Esophagus (tissue), 2 donors: ENCODE measurements around the gene EIF2A. TPM values are rescaled to one million over a fixed set of nuclear protein-coding genes. Genes with fewer than 3 reads are reported as not detected.
"Not testable (repeated sequence)": the region's sequence is repeated elsewhere in the genome, so short reads cannot be mapped to it uniquely, and the experiment has no call there.

ENCODE experiments used
- H3K27ac ChIP-seq, 2 donors: one replicate each; pipeline ENCODE4 v1.5.1; 2013; ENCODE audit warnings: low read depth in 2 of 2, mild to moderate bottlenecking in 2 of 2, inconsistent platforms in 1 of 2, low read length in 1 of 2, moderate library complexity in 1 of 2
- H3K27me3 ChIP-seq, 2 donors: one replicate each; pipeline ENCODE4 v1.6.1; 2013; ENCODE audit warnings: low read length in 2 of 2, control low read depth in 1 of 2, mild to moderate bottlenecking in 1 of 2; ENCODE audit not compliant: insufficient read depth in 2 of 2, control insufficient read depth in 1 of 2
- H3K36me3 ChIP-seq, 2 donors: one replicate each; pipeline ENCODE4 v1.6.1; 2013; ENCODE audit warnings: low read length in 1 of 2; ENCODE audit not compliant: control insufficient read depth in 2 of 2, insufficient read depth in 2 of 2
- H3K4me1 ChIP-seq, 2 donors: one replicate each; pipeline ENCODE4 v1.6.1; 2013; ENCODE audit warnings: low read length in 1 of 2; ENCODE audit not compliant: control insufficient read depth in 2 of 2, insufficient read depth in 2 of 2
- H3K4me3 ChIP-seq, 2 donors: one replicate each; pipeline ENCODE4 v1.5.1; 2013; ENCODE audit warnings: low read length in 2 of 2, mild to moderate bottlenecking in 2 of 2, low read depth in 1 of 2, moderate library complexity in 1 of 2
- H3K9me3 ChIP-seq, 2 donors: one replicate each; pipeline ENCODE4 v1.6.1; 2013; ENCODE audit warnings: mild to moderate bottlenecking in 2 of 2, low read depth in 1 of 2, low read length in 1 of 2, moderate library complexity in 1 of 2; ENCODE audit not compliant: control insufficient read depth in 2 of 2, insufficient read depth in 1 of 2
- whole genome bisulfite sequencing, 2 donors: extraction: QIAGEN DNeasy Blood & Tissue Kit; methylation state at CpG; one replicate each; pipeline ENCODE4 v1.1.7; 2013; 5-methylcytosine and 5-hydroxymethylcytosine counted together
- polyA plus RNA-seq, 2 donors: library from polyadenylated mRNA; stranded (reverse); fragments of 200-250 nt; gene quantifications; one replicate each; pipeline ENCODE4 v1.2.3, GENCODE V29; 2013
- donor health status: healthy with polysubstance abuse.
- donor health status: Bipolar disorder and iron deficiency.

Gene EIF2A
- 10 to 100 TPM; 50.4 to 63.7 TPM for polyA plus RNA-seq

DNA sequence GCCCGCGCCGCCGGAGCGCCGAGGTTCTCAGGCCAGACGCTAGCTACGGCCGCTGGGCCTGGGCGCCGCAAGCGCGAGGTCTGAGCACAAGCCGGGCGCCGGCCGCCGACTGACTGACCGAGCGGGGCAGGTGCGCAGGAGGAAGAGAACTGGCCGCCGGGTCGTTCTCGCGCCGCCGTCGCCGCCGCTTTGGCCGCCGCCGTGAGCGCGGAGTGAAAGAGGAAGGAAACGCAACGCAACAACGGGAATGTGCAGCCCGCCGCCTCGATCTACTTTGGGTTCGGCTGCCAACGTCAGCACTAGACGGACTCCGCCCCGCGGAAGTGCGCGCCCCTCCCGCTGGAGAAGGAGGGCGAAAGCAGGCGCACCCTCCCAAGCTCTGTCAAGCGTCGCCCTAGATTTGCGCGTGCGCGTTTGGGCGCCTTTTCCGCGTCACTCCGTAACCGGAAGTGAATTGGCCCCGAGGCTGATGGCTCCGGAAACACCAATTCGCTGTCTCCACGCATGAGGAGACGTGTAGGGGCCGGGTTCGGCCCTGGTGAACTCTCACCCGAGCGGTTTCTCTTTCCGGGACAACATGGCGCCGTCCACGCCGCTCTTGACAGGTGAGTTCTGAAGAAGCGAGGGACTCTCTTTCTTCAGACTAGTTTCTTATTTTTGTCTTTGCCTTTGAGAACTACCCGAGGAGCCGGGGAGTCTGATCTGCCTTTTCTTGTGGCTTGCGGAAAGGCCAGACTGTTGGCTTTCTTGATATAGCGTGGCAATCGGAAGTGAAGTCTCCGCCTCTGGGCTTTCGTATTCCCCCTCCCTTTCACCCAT lies at the start of gene EIF2A, which contains the start of gene SERP1:
TSS of gene EIF2A (plus strand) at position 562 of the 819 bp plus-strand sequence. CDS start at position 578, 16 bp downstream.
TSS of gene SERP1 (minus strand) at position 271 of the 819 bp plus-strand sequence. CDS start 361 bp downstream, outside the sequence.
- no peaks in the 10 kb centered on the region for H3K36me3 ChIP-seq
- H3K27ac ChIP-seq = peak within 1 kb of the TSS; percentile 99 to 100
- peak within 1 kb of the TSS; percentile 95 to 97 for H3K4me3 ChIP-seq
- no peaks in the 10 kb centered on the region for H3K9me3 ChIP-seq
- WGBS, 2 donors = 0 to 1% methylated on average over 77 to 86 of the region's 86 CpGs
- no peaks in the 10 kb centered on the region for H3K27me3 ChIP-seq
- no peaks in the 10 kb centered on the region for H3K4me1 ChIP-seq

DNA sequence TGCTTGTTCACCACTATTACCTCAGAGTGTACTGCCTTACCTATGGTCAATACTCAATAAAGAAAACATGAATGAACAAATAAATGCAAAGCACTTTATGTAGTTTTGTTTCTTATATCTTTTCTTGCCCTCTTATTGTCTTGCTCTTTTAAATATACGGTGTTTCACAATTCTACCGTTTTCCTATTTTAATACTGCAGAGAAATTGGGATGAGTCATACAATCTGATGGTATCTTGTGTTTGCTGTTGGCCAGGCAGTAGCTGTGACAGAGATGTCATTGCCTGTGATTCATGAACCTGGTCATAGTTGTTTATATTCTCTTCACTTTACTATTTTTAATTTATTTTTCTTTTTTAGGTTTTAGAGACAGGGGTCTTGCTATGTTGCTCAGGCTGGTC lies 48.6 kb upstream of the EIF2A start:
- Histone ChIP-seq H3K27ac (no peak overlapping the region), H3K9me3 (peaks cover 0 to 7% of the 10 kb centered on the region in 2 donors)
- 54 to 56% methylated on average over 2 of the region's 2 CpGs for WGBS, 2 donors

DNA sequence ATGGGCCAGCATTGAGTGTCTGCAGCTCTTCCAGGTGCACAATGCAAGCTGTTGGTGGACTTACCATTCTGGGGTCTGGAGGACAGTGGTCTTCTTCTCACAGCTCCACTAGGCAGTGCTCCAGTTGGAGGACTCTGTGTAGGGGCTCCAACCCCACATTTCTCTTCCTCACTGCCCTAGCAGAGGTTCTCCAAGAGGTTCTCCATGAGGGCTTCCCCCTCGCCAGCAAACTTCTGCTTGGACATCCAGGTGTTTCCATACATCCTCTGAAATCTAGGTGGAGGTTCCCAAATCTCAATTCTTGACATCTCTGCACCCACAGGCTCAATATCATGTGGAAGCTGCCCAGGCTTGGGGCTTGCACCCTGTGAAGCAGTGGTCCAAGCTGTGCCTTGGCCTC lies 45.6 kb upstream of the EIF2A start:
- H3K27ac ChIP-seq, H3K27me3 ChIP-seq, H3K4me3 ChIP-seq, H3K4me1 ChIP-seq, H3K36me3 ChIP-seq, H3K9me3 ChIP-seq: not testable (repeated sequence)
- WGBS, 2 donors = 96 to 100% methylated on average over 1 of the region's 1 CpG

More for the DNA sequence above, 48.6 kb upstream of the EIF2A start:
- Histone ChIP-seq H3K27me3 (no peaks in the 10 kb centered on the region), H3K36me3 (no peaks in the 10 kb centered on the region), H3K4me1 (no peaks in the 10 kb centered on the region), H3K4me3 (no peak overlapping the region)

DNA sequence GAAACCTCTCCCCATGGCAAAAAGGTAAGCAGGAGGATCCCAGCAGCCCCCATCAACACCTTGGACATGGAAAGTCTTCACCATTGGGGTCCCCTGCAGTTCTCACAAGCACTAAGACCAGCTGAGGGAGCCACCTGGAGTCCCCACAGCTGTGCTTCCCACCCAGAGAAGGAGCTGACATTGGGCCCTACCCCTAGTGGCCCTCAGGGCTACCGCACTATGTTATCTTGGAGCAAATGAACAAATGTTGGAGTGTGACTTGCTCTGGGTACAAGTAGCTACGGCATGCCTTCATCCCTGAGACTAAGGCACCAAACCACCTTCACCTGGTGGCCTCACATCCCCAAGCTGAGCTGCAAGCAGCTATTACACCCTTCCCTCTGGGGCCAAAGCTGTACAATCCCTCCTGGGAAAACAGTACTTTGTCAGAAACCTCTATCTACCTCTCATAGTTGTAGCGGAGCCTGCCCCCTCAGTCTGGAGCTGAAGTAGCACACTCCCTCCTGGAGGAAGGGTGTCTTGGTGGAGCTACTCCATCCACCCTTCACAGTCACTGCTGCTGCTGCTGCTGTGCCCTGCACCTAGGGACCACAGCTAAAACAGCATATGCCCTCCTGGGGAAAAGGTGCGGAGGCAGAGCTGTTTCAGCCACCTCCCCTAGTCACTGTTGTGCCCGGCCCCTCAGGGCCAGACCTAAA lies 43.0 kb upstream of the EIF2A start:
- WGBS, 2 donors = 85 to 90% methylated on average over 5 of the region's 5 CpGs
- no peaks in the 10 kb centered on the region for H3K4me1 ChIP-seq
- no peaks in the 10 kb centered on the region for H3K27me3 ChIP-seq
- no peak overlapping the region for H3K27ac ChIP-seq
- H3K36me3 ChIP-seq = no peaks in the 10 kb centered on the region
- peaks cover 0 to 7% of the 10 kb centered on the region in 2 donors for H3K9me3 ChIP-seq
- H3K4me3 ChIP-seq = no peak overlapping the region

DNA sequence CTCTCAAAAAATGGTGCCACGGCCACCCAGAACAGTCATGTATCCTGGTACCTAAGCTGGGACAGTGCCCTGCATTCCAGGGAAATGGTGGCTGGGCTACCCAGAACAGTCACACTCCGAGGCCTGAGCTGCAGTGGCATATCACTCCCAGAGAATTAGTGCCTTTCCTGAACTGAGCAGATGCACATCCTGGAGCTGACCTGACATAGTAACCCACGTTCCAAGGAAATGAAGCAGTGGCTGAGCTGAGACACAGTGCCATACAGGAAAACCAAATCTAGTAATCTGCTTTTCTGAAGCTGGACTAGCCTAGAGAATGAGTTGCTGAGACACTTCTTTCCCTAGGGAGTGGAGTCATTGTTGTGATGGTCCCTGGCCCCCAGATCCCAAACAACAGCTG lies 42.1 kb upstream of the EIF2A start:
- Histone ChIP-seq H3K4me3 (no peak overlapping the region), H3K27me3 (no peaks in the 10 kb centered on the region), H3K9me3 (peaks cover 0 to 7% of the 10 kb centered on the region in 2 donors), H3K4me1 (no peaks in the 10 kb centered on the region), H3K36me3 (no peaks in the 10 kb centered on the region), H3K27ac (no peak overlapping the region)
- WGBS, 2 donors = 78 to 81% methylated on average over 3 of the region's 3 CpGs

DNA sequence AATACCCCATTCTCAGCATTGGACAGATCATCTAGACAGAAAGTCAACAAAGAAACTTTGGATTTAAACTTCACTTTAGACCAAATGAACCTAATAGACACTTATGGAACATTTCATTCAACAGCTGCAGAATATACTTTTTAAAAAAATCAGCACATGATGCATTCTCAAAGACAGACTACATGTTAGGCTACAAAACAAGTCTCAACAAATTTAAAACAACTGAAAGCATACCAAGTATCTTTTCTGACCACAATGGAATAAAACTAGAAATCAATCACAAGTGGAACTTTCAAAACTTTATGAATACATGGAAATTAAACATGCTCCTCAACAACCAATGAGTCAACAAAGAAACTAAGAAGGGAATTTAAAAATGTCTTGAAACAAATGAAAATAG lies 38.2 kb upstream of the EIF2A start:
- H3K9me3 ChIP-seq = no peaks in the 10 kb centered on the region
- no peaks in the 10 kb centered on the region for H3K27me3 ChIP-seq
- no peaks in the 10 kb centered on the region for H3K36me3 ChIP-seq
- H3K27ac ChIP-seq = no peak overlapping the region
- H3K4me1 ChIP-seq = no peaks in the 10 kb centered on the region
- H3K4me3 ChIP-seq = no peak overlapping the region

DNA sequence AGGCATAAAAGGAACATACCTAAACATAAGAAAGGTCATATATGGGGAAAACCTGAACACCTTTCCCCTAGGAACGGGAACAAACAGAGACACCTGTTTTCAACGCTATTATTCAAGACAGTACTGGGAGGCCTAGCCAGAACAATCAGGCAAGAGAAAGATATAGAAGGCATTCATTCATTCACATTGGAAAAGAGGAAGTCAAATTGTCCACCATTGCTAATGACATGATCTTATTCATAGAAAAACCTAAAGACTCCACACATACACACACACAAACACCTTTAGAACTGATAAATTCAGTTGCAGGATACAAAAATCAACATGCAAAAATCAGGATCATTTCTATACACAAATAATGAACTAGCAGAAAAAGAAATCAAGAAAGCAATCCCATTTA lies 36.8 kb upstream of the EIF2A start:
- Histone ChIP-seq H3K9me3 (no peaks in the 10 kb centered on the region), H3K36me3 (no peaks in the 10 kb centered on the region), H3K4me3 (no peak overlapping the region), H3K27me3 (no peaks in the 10 kb centered on the region), H3K4me1 (no peaks in the 10 kb centered on the region), H3K27ac (no peak overlapping the region)
- WGBS, 2 donors = 88 to 97% methylated on average over 2 of the region's 2 CpGs

DNA sequence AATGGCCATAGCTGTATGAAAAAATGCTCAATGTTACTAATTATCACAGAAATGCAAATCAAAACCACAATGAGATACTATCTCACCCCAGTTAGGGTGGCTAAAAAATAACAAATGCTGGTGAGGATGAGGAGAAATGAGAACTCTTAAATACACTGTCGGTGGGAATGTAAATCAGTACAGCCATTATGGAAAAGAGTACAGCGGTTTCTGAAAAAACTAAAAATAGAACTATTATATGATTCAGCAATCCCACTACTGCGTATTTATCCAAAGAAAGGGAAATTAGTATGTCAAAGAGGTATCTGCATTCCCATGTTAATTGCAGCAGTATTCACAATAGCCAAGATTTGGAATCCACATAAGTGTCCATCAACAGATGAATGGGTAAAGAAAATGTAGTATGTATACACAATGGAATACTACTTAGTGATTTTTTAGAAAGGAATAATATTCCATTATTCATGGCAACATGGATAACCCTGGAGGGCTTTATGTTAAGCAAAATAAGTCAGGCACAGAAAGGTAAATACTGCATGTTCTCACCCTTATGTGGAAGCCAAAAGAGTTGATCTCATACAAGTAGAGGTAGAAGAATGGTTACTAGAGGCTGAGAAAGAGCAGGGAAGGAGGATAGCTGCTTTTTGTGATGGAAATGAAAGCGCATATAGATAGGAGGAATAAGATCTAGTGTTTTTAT lies 35.3 kb upstream of the EIF2A start:
- H3K36me3 ChIP-seq = no peaks in the 10 kb centered on the region
- H3K27me3 ChIP-seq = no peaks in the 10 kb centered on the region
- H3K4me1 ChIP-seq = no peaks in the 10 kb centered on the region
- H3K27ac ChIP-seq = no peak overlapping the region
- no peak overlapping the region for H3K4me3 ChIP-seq
- 60 to 66% methylated on average over 4 of the region's 4 CpGs for WGBS, 2 donors
- no peaks in the 10 kb centered on the region for H3K9me3 ChIP-seq

DNA sequence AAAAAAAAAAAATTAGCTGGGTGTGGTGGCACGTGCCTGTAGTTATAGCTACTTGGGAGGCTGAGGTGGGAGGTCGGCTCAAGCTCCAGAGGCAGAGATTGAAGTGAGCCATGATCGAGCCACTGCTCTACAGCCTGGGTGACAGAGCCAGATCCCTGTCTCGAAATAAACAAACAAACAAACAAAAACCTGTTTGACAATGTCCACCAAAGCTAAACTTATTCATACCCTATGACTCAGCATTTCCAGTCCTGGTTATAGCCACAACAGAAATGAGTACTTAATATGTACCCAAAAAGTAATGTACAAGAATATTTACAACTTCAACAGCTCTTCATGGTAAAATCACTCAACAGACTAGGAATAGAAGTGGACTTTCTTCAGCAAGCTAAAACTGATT lies 31.4 kb upstream of the EIF2A start:
- WGBS, 2 donors = 89 to 93% methylated on average over 3 to 4 of the region's 4 CpGs
- H3K4me3 ChIP-seq = no peak overlapping the region
- H3K36me3 ChIP-seq = no peaks in the 10 kb centered on the region
- no peaks in the 10 kb centered on the region for H3K27me3 ChIP-seq
- no peaks in the 10 kb centered on the region for H3K9me3 ChIP-seq
- no peak overlapping the region for H3K27ac ChIP-seq
- H3K4me1 ChIP-seq = no peaks in the 10 kb centered on the region
